NT2/D1 (cell line): ENCODE results near the gene IL34.

Experiments used
- SUZ12 ChIP-seq: IDR thresholded peaks from 2 replicates; pipeline ENCODE4 v1.6.1; 2011; ENCODE audit not compliant: insufficient read length, insufficient read depth; ENCODE audit errors: extremely low read depth
- YY1 ChIP-seq: IDR thresholded peaks from 2 replicates; pipeline ENCODE4 v1.6.1; 2011; ENCODE audit not compliant: insufficient read length, insufficient read depth

- TF ChIP-seq SUZ12 (no peak), YY1 (no peak)
Measured at GRCh38 chr16:70694868-70695218, 48.5 kb downstream of the IL34 start.
